Panc1 (cell line): ENCODE data around the gene IL12RB2. TPM values are rescaled to one million over a fixed set of nuclear protein-coding genes. Genes with fewer than 3 reads are reported as not detected.
A peak's percentile ranks its signal among the peaks of the same experiment; 100 is the strongest.

Experiments
- ATAC-seq: fragments of 200-7000 bp; cut with Tn5 transposase; 2 replicates; pipeline ENCODE4 v1.9.1; 2020; ENCODE audit warnings: mild to moderate bottlenecking, moderate library complexity
- Bru-seq: library from RNA; stranded (reverse); fragments of 400-500 nt; gene quantifications from one replicate; lab custom pipeline; 2021; lab: Mats Ljungman, UMichigan
- BruChase-seq, 2 experiments: library from RNA; stranded (reverse); fragments of 400-500 nt; gene quantifications; one replicate each; lab custom pipeline; 2021; lab: Mats Ljungman, UMichigan
- BruUV-seq: library from RNA; stranded (reverse); fragments of 400-500 nt; replicated peaks from 2 replicates; lab custom pipeline; 2021; lab: Mats Ljungman, UMichigan
- CTCF ChIA-PET: fragments of 300-600 bp; sonication (Branson Sonifier 250); formaldehyde crosslinking; loops from one replicate; lab custom pipeline; 2022; ENCODE audit warnings: antibody characterized with exemption; lab: Charles Lee
- POLR2A ChIA-PET: fragments of 300-600 bp; sonication (Branson Sonifier 250); formaldehyde crosslinking; loops from one replicate; lab custom pipeline; 2022; ENCODE audit warnings: antibody characterized with exemption; lab: Charles Lee
- DNase-seq: peaks from one replicate; pipeline ENCODE4 v3.0.0-alpha.2; 2010; ENCODE audit warnings: low read depth, low spot score
- H3K27ac ChIP-seq: 2 replicates; pipeline ENCODE4 v1.5.1; 2011; ENCODE audit warnings: mild to moderate bottlenecking, low read length, inconsistent platforms
- H3K27me3 ChIP-seq: fragments of 200-500 bp; sonication (Bioruptor generic); 2 replicates; pipeline ENCODE4 v1.6.0; 2014; ENCODE audit warnings: low read length, inconsistent platforms; ENCODE audit not compliant: control insufficient read depth, insufficient read depth
- H3K36me3 ChIP-seq: fragments of 200-500 bp; sonication (Bioruptor generic); 2 replicates; pipeline ENCODE4 v1.5.1; 2014; ENCODE audit warnings: inconsistent platforms, mild to moderate bottlenecking, low read length, moderate library complexity; ENCODE audit not compliant: control insufficient read depth, insufficient read depth
- H3K4me1 ChIP-seq: 2 replicates; pipeline ENCODE4 v1.5.1; 2011; ENCODE audit warnings: inconsistent platforms, mild to moderate bottlenecking, low read length, moderate library complexity; ENCODE audit not compliant: control insufficient read depth, insufficient read depth
- H3K4me3 ChIP-seq, 2 experiments: 2 replicates each; pipeline ENCODE4 v1.5.1; 2011 to 2012; ENCODE audit warnings: low read depth in 2 of 2, low read length in 2 of 2, mild to moderate bottlenecking in 2 of 2, inconsistent platforms in 1 of 2, moderate library complexity in 1 of 2
- H3K9me3 ChIP-seq: fragments of 200-500 bp; sonication (Bioruptor generic); 2 replicates; pipeline ENCODE4 v1.5.1; 2014; ENCODE audit warnings: low read depth, mild to moderate bottlenecking, inconsistent platforms, low read length, moderate library complexity; ENCODE audit not compliant: control insufficient read depth, insufficient read depth
- CTCF ChIP-seq: fragments of 450-650 bp; IDR thresholded peaks from 2 replicates; pipeline ENCODE4 v1.5.1; 2017; ENCODE audit warnings: mild to moderate bottlenecking
- POLR2AphosphoS5 ChIP-seq: IDR thresholded peaks from 2 replicates; pipeline ENCODE4 v1.6.1; 2012; ENCODE audit warnings: mild to moderate bottlenecking, low read depth, low read length, moderate library complexity
- REST ChIP-seq, 2 experiments: IDR thresholded peaks; 2 replicates each; pipeline ENCODE4 v1.6.1; 2011 to 2012; ENCODE audit warnings: low read depth in 2 of 2, control low read depth in 1 of 2, low read length in 1 of 2, mild to moderate bottlenecking in 1 of 2, moderate library complexity in 1 of 2; ENCODE audit not compliant: insufficient read depth in 1 of 2
- SIN3A ChIP-seq: IDR thresholded peaks from 2 replicates; pipeline ENCODE4 v1.6.1; 2012; ENCODE audit warnings: low read depth, mild to moderate bottlenecking, low read length, moderate library complexity, borderline replicate concordance; ENCODE audit not compliant: insufficient read depth
- TCF7L2 ChIP-seq: IDR thresholded peaks from 2 replicates; pipeline ENCODE4 v1.6.1; 2011; ENCODE audit warnings: mild to moderate bottlenecking, low read depth, low read length, inconsistent platforms
- in situ Hi-C: cut with HindIII; loops from 2 replicates; pipeline ENCODE4 v1.10.0; 2016; ENCODE audit warnings: low sequenced_read_pairs, low pct_unique_long_range_greater_than_20kb
- intact Hi-C: fragments of 100-400 bp; cut with micrococcal nuclease; formaldehyde crosslinking; loops from one replicate; pipeline ENCODE4 v1.10.0; 2022; ENCODE audit not compliant: unreplicated experiment
- long read RNA-seq: library from polyadenylated mRNA; unstranded; transcript quantifications from one replicate; pipeline ENCODE4 v2.0.0, GENCODE V29; 2021; ENCODE audit not compliant: unreplicated experiment
- polyA plus RNA-seq: library from polyadenylated mRNA; unstranded; fragments of >200 nt; gene quantifications from one replicate; pipeline ENCODE4 v1.2.1, GENCODE V29; 2012; ENCODE audit warnings: missing spikeins; ENCODE audit not compliant: insufficient read length
- total RNA-seq: library from RNA; stranded (reverse); gene quantifications from one replicate; pipeline ENCODE4 v1.2.1, GENCODE V29; 2021; ENCODE audit not compliant: unreplicated experiment

Gene IL12RB2
- total RNA-seq (0.26 TPM), Bru-seq, nascent RNA (percentile 0 among the genes with signal in this experiment), BruChase-seq, experiment 1, labeled RNA remaining after a 2-hour chase (percentile 2 among the genes with signal in this experiment), BruChase-seq, experiment 2, labeled RNA remaining after a 6-hour chase (percentile 6 among the genes with signal in this experiment)
- not detected for polyA plus RNA-seq
- long read RNA-seq, partial matches to known transcripts = 0 of 1 reads
- long read RNA-seq, other reads (novel, unspliced or antisense) = 1 of 1 reads

GRCh38 chr1:67307251-67308060, at the start of gene IL12RB2:
IL12RB2 (plus strand) TSS chr1:67307873; CDS start chr1:67320369, 12,496 bp downstream.
- intact Hi-C loops = no loop called here
- CTCF ChIA-PET = no interaction called here
- in situ Hi-C loops = no loop called here
- POLR2A ChIA-PET = interaction anchor here (0.6 kb wide), 1 partner anchor 17 kb away, joined by 3 read pairs; no protein-coding TSS in a partner anchor
- Histone ChIP-seq H3K4me3 (peak within 1 kb of the TSS; percentile 29 to 54), H3K4me1 (0 out of 2 replicates have a peak, but pooled peaks cover 3% of the 10 kb centered on the region), H3K9me3 (no peaks in the 10 kb centered on the region), H3K27ac (no peak within 1 kb of the TSS), H3K27me3 (peaks cover 17% of the 10 kb centered on the region), H3K36me3 (no peaks in the 10 kb centered on the region)
- BruUV-seq = no TSS peak
- no peak for TF ChIP-seq REST (IDR thresholded peaks at IDR 0.05; ENCODE audit: insufficient read depth in 1 of 2, low read depth in 2 of 2, low read length in 1 of 2)
- TF ChIP-seq TCF7L2 = no peak
- no peak for TF ChIP-seq CTCF
- TF ChIP-seq POLR2AphosphoS5 = no peak
- no peak for TF ChIP-seq SIN3A
- DNase-seq (no peak), ATAC-seq (peak; percentile 85)

- no peaks in the 10 kb centered on the region for H3K27me3 ChIP-seq
- no peak overlapping the region for H3K27ac ChIP-seq
- ATAC-seq (no peak), DNase-seq (no peak)
- POLR2A ChIA-PET = no interaction called here
- no peaks in the 10 kb centered on the region for H3K36me3 ChIP-seq
- H3K4me1 ChIP-seq = no peaks in the 10 kb centered on the region
- H3K4me3 ChIP-seq = no peak overlapping the region
- in situ Hi-C loops (no loop called here), intact Hi-C loops (no loop called here)
- BruUV-seq = no TSS peak
- CTCF ChIA-PET = interaction anchor here (1.1 kb wide), 1 partner anchor 16 kb away, joined by 3 read pairs; no protein-coding TSS in a partner anchor
- no peaks in the 10 kb centered on the region for H3K9me3 ChIP-seq
- no peak for TF ChIP-seq SIN3A
- no peak for TF ChIP-seq REST (IDR thresholded peaks at IDR 0.05; ENCODE audit: insufficient read depth in 1 of 2, low read depth in 2 of 2, low read length in 1 of 2)
- peak; percentile 29; the same call in 1 of the 2 replicates for TF ChIP-seq CTCF
- no peak for TF ChIP-seq POLR2AphosphoS5
Measured at GRCh38 chr1:67261680-67262079, 46.0 kb upstream of the IL12RB2 start.
